GM12892 (cell line): ENCODE measurements around the gene SVBP.

ENCODE experiments used
- DNase-seq: peaks from one replicate; pipeline ENCODE4 v3.0.0; 2011; ENCODE audit not compliant: insufficient read length
- FAIRE-seq: peaks from 2 replicates; lab custom pipeline; 2011; peaks lifted over from hg19 to GRCh38; lab: Jason Lieb, UNC
- POLR2A ChIP-seq: IDR thresholded peaks from 2 replicates; pipeline ENCODE4 v1.6.1; 2011; ENCODE audit warnings: low read depth, low read length, control low read depth
- POLR2AphosphoS5 ChIP-seq: IDR thresholded peaks from 2 replicates; pipeline ENCODE4 v1.6.1; 2011; ENCODE audit warnings: low read depth, low read length, control low read depth
- TAF1 ChIP-seq: IDR thresholded peaks from 2 replicates; pipeline ENCODE4 v1.6.1; 2011; ENCODE audit warnings: low read depth, mild to moderate bottlenecking, control low read depth, low read length, borderline replicate concordance

SVBP gene

DNA sequence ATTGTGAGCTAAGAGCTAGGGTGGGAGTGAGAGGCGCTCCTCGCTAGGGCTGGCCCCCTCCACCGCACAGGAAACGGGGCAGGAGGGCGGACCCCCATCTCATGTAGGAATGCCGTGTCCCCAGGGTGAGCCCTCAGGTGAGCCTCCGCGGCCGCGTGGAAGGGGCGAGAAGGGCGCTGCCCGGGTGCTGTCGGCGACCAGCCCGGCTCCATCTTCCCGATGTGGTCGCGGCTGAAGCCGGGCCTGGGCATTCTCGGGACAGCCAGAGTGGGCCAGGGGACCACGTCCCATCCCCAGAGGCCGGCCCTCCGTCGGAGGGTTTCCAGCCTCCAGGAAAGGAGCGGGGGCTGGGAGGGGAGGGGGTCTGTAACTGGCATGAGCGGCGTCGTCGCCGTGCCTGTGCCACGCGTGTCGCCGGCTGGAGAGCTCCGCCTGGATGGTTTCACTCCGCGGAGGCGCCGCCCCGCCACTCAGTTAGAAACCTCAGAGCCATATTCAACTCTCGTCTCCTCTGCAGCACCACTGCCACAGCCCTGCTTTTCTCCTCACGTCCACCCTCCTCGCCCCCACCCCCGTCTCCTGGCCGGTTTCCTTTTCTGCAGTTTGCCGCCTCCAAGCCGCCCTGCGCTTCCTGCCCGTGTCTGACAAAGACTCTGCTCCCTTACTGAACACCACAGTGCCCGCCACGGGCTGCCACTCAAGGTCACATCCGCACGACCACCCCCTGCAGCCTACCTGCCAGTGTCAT, 32.1 kb downstream of the SVBP start, which contains the start of gene TMEM269:
TMEM269 (plus strand) TSS at position 46 of the 748 bp plus-strand sequence. CDS start 4,903 bp downstream, outside the sequence.
- FAIRE-seq, result no peak
- DNase-seq, result no peak

DNA sequence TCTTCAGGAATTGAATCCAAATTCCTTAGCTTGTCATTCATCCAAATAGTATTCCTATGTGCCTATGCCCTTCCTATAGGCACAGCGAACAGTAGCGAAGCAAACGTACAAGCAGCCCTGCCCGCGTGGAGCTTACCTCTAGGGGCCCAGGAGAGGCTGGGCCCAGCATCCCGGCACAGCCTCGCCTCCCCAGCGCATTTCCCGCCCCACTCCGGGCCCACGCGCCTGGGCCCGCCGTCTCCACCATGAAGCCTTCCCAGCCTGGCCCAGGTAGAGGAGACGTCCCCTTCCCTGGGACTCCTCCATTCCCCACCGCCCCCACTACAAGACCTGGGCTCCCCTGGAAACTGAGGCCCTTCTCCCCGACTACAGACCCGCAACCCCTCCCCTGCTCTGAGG, 32.7 kb downstream of the SVBP start:
- no peak for TF ChIP-seq TAF1
- TF ChIP-seq POLR2AphosphoS5, result no peak
- TF ChIP-seq POLR2A, result no peak
- no peak for FAIRE-seq
- DNase-seq, result no peak

More for the DNA sequence above, 32.1 kb downstream of the SVBP start, which contains the start of gene TMEM269:
- TF ChIP-seq POLR2AphosphoS5, result no peak
- TF ChIP-seq TAF1, result no peak
- no peak for TF ChIP-seq POLR2A

DNA sequence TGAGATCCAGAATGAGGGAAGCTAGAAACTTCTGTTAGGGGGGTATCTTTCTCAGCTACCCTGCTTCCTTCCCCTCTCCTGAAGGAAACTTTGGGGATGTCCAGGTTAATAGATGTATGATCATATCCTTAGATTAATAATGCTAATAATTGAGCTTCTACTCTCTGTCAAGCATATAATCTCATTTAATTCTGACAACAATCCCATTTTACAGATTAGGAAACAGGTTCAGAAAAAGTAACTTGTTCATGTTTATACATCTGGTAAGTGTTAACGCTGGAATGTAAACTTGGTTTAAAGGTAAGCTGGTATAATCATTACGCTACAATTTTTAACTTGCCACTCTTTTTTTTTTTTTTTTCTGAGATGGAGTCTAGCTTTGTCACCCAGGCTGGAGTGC, 34.1 kb downstream of the SVBP start:
- no peak for TF ChIP-seq POLR2AphosphoS5
- TF ChIP-seq TAF1, result no peak
- TF ChIP-seq POLR2A, result no peak
- no peak for FAIRE-seq
- DNase-seq, result no peak

DNA sequence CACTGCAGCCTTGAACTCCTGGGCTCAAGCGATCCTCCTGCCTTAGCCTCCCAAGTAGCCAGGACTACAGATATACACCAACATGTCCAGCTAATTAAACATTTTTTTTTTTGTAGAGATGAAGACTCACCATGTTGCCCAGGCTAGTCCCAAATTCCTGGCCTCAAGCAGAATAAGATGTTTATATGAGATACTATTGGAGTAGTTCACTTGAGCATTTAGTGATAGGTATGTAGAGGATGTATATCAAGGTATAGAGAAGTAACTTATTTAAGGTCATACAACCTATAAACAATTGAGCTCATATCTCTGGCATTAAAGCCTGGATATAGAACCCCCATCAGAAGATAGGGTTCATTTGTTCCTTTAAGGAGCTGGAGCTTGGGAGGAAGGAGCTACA, 37.0 kb downstream of the SVBP start:
- TF ChIP-seq TAF1, result no peak
- TF ChIP-seq POLR2AphosphoS5, result no peak
- no peak for TF ChIP-seq POLR2A
- FAIRE-seq (no peak), DNase-seq (no peak)

DNA sequence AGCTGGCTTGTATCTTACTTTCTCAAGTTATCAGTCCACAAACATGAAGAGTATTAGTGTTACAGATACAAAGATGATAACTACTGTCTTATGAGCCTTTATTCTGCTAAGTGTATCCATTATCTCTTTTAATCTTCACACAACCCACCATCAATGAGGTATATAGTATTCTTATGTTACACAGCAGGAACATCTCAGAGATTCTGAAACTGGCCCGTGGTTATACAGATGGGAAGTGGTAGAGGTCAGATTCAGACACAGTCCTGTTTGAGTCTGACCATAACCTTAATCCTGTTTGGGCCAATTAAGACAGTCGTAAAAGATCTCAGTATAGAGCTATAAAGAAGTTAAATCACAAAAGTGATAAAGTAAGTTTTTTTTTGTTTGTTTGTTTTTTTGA, 37.5 kb downstream of the SVBP start:
- peak; percentile 17 for FAIRE-seq
- TF ChIP-seq POLR2A (no peak), TAF1 (no peak), POLR2AphosphoS5 (no peak)
- DNase-seq, result no peak

DNA sequence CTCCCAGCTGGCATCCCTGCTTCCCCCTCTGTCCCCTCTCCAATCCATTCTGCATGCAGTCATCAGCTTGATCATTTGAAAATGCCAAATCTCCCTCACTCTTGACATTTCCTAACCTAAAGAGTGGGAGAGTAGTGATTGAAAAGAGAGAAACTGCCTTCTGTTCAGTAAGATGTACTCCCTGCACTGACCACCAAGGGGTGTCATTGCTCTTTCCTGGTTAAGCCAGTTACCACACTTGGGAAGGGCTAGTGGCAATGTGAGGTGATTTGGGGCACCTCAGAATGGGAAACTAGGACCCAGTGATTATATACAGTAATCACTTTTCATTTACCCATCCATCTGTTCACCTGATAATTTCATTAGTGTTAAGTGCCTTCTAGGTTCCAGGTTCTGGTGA, 39.3 kb downstream of the SVBP start:
- TF ChIP-seq TAF1 (no peak), POLR2A (no peak), POLR2AphosphoS5 (no peak)
- DNase-seq (no peak), FAIRE-seq (peak; percentile 40)

DNA sequence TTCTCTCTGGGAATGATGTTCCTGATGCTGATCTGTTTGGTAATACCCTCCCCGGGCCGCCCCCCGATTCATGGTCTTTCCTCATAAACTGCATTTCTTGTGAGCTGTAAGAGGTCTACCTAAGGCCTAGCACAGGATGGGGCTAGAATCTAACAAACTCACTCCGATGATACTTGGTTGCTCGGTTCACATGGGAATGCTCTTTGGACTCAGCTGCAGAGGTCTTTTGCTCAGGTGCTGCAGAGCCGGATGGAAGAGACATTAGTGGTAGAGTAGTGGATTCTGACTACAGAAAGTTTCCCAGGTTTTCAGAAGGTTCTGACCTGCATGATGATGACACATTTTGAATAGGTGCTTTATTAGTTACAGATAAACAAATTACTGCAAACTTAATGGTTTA, 40.7 kb downstream of the SVBP start:
- FAIRE-seq (no peak), DNase-seq (no peak)
- TF ChIP-seq TAF1 (no peak), POLR2AphosphoS5 (no peak), POLR2A (no peak)

DNA sequence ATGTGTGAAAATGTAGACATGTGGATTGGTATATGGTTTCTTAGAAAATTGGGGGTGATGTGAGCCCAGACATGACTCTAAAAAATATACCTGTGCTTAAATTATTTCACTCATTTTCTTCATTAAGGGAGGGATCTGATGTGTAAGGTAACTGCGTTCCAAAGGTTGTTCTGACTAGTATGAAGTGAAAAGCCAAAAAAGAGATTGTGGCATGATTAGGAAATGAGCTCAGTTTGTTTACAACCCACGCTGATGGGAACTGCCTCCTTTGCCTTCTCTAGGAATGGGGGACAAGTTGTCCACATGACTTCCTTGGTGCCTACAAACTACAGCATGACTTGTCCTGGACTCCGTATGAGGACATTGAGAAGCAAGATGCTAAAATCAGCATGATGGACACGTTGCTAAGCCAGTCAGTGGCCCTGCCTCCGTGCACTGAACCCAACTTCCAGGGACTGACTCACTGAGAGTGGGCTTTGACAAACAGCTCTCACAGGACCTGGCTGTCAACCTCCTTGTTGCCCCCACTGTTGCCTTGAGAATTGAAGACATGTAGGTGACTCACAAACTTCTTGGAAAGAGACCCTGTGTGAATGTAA, 42.2 kb downstream of the SVBP start:
- FAIRE-seq (no peak), DNase-seq (no peak)
- TF ChIP-seq POLR2AphosphoS5, result no peak
- no peak for TF ChIP-seq POLR2A
- no peak for TF ChIP-seq TAF1

DNA sequence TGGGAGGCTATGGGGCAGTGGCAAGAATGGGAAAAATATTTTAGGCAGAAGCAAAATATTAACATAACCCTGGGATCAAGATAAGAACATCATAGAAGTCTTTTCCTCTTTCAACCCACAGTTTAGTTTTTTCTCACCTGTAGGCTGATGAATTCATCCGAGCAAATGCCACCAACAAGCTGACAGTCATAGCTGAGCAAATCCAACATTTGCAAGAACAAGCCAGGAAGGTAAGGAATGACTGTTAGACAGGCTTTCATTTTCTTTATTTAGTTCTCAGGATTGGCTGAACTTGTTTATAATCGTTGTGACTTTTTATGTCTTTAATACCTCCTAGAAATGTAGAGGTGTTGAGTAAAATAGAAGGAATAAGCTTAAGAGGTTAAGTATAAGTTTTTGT, 43.8 kb downstream of the SVBP start:
- FAIRE-seq (no peak), DNase-seq (no peak)
- no peak for TF ChIP-seq POLR2AphosphoS5
- no peak for TF ChIP-seq TAF1

DNA sequence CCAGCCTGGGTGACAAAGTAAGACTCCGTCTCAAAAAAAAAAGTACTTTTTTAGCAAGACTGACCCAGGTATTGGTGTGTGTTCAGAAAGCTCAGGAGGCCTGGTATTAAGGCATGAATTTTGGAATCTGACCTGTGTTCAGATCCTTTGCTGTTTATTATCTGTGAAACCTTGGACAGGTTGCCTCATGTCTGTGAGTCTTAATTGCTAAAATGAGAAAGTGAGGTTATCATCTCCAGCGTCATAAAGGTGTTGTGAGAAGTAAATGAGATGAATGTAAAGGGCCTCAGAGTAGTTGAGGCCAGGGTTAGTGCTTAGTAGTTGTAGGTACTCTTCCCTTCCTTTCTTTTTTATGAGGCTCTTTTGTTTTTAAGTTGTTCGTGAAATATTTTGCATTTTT, 47.4 kb downstream of the SVBP start:
- FAIRE-seq (no peak), DNase-seq (no peak)
- TF ChIP-seq POLR2A (no peak), POLR2AphosphoS5 (no peak), TAF1 (no peak)

DNA sequence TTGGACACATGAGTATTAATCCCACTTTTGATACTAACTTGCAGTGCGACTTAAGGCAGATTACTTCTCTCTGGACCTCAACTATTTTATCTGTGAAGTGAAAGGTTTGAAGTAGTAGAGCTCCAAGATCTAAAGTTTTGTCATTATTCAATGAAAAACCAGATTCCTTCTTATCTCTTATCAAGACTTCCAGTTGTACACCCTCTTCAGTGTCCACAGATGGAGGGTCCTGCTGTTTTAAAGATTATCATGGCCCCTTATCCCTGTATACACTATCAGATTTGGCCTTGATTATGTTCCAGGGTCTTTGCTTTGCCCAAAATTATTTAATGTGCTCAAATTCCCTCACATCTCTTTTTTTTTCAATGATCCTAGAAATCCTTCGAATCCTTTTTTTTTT, 49.0 kb downstream of the SVBP start:
- no peak for DNase-seq
- no peak for FAIRE-seq
- TF ChIP-seq POLR2A, result no peak
- TF ChIP-seq TAF1, result no peak
- no peak for TF ChIP-seq POLR2AphosphoS5
